IMR-90 (cell line): ENCODE results near the gene EXOC2.

ENCODE experiments used
- CHD1 ChIP-seq: IDR thresholded peaks from 2 replicates; pipeline ENCODE4 v1.6.1; 2012; ENCODE audit warnings: low read depth, low read length, improper control_type of control experiment
- CTCF ChIP-seq: conservative IDR thresholded peaks from 2 replicates; pipeline ENCODE4 v1.5.1; 2012; ENCODE audit warnings: mild to moderate bottlenecking, low read depth, low read length, improper control_type of control experiment
- FOS ChIP-seq: fragments of 150-350 bp; IDR thresholded peaks from 2 replicates; pipeline ENCODE4 v1.6.1; 2016; ENCODE audit warnings: low read depth, low read length
- MAZ ChIP-seq: IDR thresholded peaks from 2 replicates; pipeline ENCODE4 v1.6.1; 2012; ENCODE audit warnings: low read depth, mild to moderate bottlenecking, low read length, improper control_type of control experiment, moderate library complexity, borderline replicate concordance
- POLR2A ChIP-seq: IDR thresholded peaks from 2 replicates; pipeline ENCODE4 v1.6.1; 2012; ENCODE audit warnings: mild to moderate bottlenecking, low read depth, low read length
- RAD21 ChIP-seq: IDR thresholded peaks from 2 replicates; pipeline ENCODE4 v1.6.1; 2012; ENCODE audit warnings: low read length, improper control_type of control experiment
- RCOR1 ChIP-seq: IDR thresholded peaks from 2 replicates; pipeline ENCODE4 v1.6.1; 2012; ENCODE audit warnings: mild to moderate bottlenecking, low read length, improper control_type of control experiment; ENCODE audit not compliant: insufficient replicate concordance
- RFX5 ChIP-seq: IDR thresholded peaks from 2 replicates; pipeline ENCODE4 v1.8.0; 2012; ENCODE audit warnings: low read depth, mild to moderate bottlenecking, low read length, moderate library complexity
- SMC3 ChIP-seq: fragments of 150-350 bp; IDR thresholded peaks from 2 replicates; pipeline ENCODE4 v1.6.1; 2016; ENCODE audit warnings: low read depth, mild to moderate bottlenecking, antibody characterized with exemption, low read length, moderate library complexity
- USF2 ChIP-seq: fragments of 150-350 bp; IDR thresholded peaks from 2 replicates; pipeline ENCODE4 v1.6.1; 2017; ENCODE audit warnings: mild to moderate bottlenecking, antibody characterized with exemption, low read length, low read depth

- no peak for TF ChIP-seq POLR2A
- no peak for TF ChIP-seq SMC3
- TF ChIP-seq CTCF = no peak
- no peak for TF ChIP-seq USF2
- TF ChIP-seq FOS = no peak
- TF ChIP-seq RAD21 = no peak
- no peak for TF ChIP-seq CHD1
- no peak for TF ChIP-seq RCOR1
- TF ChIP-seq MAZ = no peak
- TF ChIP-seq RFX5 = no peak
Observed at GRCh38 chr6:722608-723007, 29.7 kb upstream of the EXOC2 start.
